ENCODE measurements around the gene CYP26C1.

The CYP26C1 gene

GRCh38 chr10:93027508-93027907 is 33.1 kb upstream of the CYP26C1 start (continued):
- TF ChIP-seq ZBTB49 (tag by site-specific recombination; IDR thresholded peaks at IDR 0.05; ENCODE audit: low read depth), result no peak
- TF ChIP-seq ZNF561 (tag by site-specific recombination; IDR thresholded peaks at IDR 0.05; ENCODE audit: borderline replicate concordance), result no peak
- no peak for TF ChIP-seq ZBTB1 (tag by site-specific recombination; IDR thresholded peaks at IDR 0.05)
- TF ChIP-seq ZNF341 (tag by site-specific recombination; IDR thresholded peaks at IDR 0.05; ENCODE audit: low read depth), result no peak
- no peak for TF ChIP-seq ZNF140 (tag by site-specific recombination; IDR thresholded peaks at IDR 0.05)
- no peak for TF ChIP-seq RBAK (tag by site-specific recombination; IDR thresholded peaks at IDR 0.05)
- no peak for TF ChIP-seq ZNF146 (tag by site-specific recombination; IDR thresholded peaks at IDR 0.05)
- TF ChIP-seq ZSCAN16 (tag by site-specific recombination; IDR thresholded peaks at IDR 0.05), result no peak
- TF ChIP-seq TRIM28 (IDR thresholded peaks at IDR 0.05; ENCODE audit: borderline replicate concordance, low read length), result no peak
- no peak for TF ChIP-seq ZNF624 (tag by site-specific recombination; IDR thresholded peaks at IDR 0.05)
- TF ChIP-seq GLI2 (tag by site-specific recombination; IDR thresholded peaks at IDR 0.05; ENCODE audit: borderline replicate concordance, low read depth), result no peak

GRCh38 chr10:93028883-93029282 is 31.7 kb upstream of the CYP26C1 start:
- ChIA-PET POLR2A (no interaction called here), CTCF (no interaction called here)
- H3K36me3 ChIP-seq (ENCODE audit: control insufficient read depth in 2 of 2, insufficient read depth in 1 of 2, low read length in 2 of 2), result no peaks in the 10 kb centered on the region
- no peak overlapping the region for H3K27ac ChIP-seq (ENCODE audit: extremely low read depth, low read depth, low read length)
- H3K9me3 ChIP-seq (ENCODE audit: control insufficient read depth, insufficient read depth, low read depth, low read length), result no peaks in the 10 kb centered on the region
- no peak overlapping the region for H3K4me3 ChIP-seq (ENCODE audit: low read depth, low read length)
- TF ChIP-seq YY1 (tag by site-specific recombination; IDR thresholded peaks at IDR 0.05) (no peak), SP2 (tag by site-specific recombination; IDR thresholded peaks at IDR 0.05) (no peak), ZNF239 (tag by site-specific recombination; IDR thresholded peaks at IDR 0.05) (no peak), SCRT2 (tag by site-specific recombination; IDR thresholded peaks at IDR 0.05) (no peak), ZBTB8A (tag by site-specific recombination; IDR thresholded peaks at IDR 0.05) (no peak), ZFP41 (tag by site-specific recombination; IDR thresholded peaks at IDR 0.05; ENCODE audit: borderline replicate concordance) (no peak), ZNF121 (tag by site-specific recombination; IDR thresholded peaks at IDR 0.05) (no peak), TSHZ1 (tag by site-specific recombination; IDR thresholded peaks at IDR 0.05; ENCODE audit: borderline replicate concordance) (no peak), ZNF366 (tag by site-specific recombination; conservative IDR thresholded peaks at IDR 0.05) (no peak), INSM2 (tag by site-specific recombination; IDR thresholded peaks at IDR 0.05) (no peak), ZNF175 (tag by site-specific recombination; IDR thresholded peaks at IDR 0.05) (no peak), ZNF549 (tag by site-specific recombination; IDR thresholded peaks at IDR 0.05) (no peak), ATF2 (tag by site-specific recombination; IDR thresholded peaks at IDR 0.05; ENCODE audit: low read depth) (no peak), ZNF404 (tag by site-specific recombination; IDR thresholded peaks at IDR 0.05) (no peak), ZNF530 (tag by site-specific recombination; IDR thresholded peaks at IDR 0.05; ENCODE audit: low read depth) (no peak), ZXDB (tag by site-specific recombination; IDR thresholded peaks at IDR 0.05) (no peak), SP7 (tag by site-specific recombination; IDR thresholded peaks at IDR 0.05) (no peak)
- no peaks in the 10 kb centered on the region for H3K4me1 ChIP-seq (ENCODE audit: control insufficient read depth, insufficient read depth, low read length)
